Central memory CD8-positive, alpha-beta T cell (primary cell): ENCODE data around the gene NOM1.
"Not testable (repeated sequence)": the region's sequence is repeated elsewhere in the genome, so short reads cannot be mapped to it uniquely, and the experiment has no call there.

Source experiments
- ATAC-seq: fragments of 150-1000 bp; cut with Tn5 transposase; replicated peaks from 2 replicates; pipeline ENCODE4 v1.10.0; 2022; ENCODE audit warnings: mild to moderate bottlenecking, moderate FRiP score, moderate number of reproducible peaks; ENCODE audit not compliant: poor library complexity, severe bottlenecking; ENCODE audit errors: extremely low read depth
- DNase-seq, 2 donors: peaks; one replicate each; pipeline ENCODE4 v3.0.0; 2021; ENCODE audit warnings: low spot score in 2 of 2
- H3K27ac Mint-ChIP-seq: one replicate; pipeline ENCODE4 v1.8.0; 2022; ENCODE audit warnings: low read depth, mild to moderate bottlenecking, moderate library complexity, mixed read lengths
- H3K27me3 Mint-ChIP-seq: one replicate; pipeline ENCODE4 v1.8.0; 2022; ENCODE audit warnings: mixed read lengths
- H3K36me3 Mint-ChIP-seq: one replicate; pipeline ENCODE4 v1.8.0; 2022; ENCODE audit warnings: mild to moderate bottlenecking, moderate library complexity, mixed read lengths; ENCODE audit not compliant: insufficient read depth
- H3K4me1 Mint-ChIP-seq: one replicate; pipeline ENCODE4 v1.8.0; 2022; ENCODE audit warnings: mixed read lengths
- H3K4me3 Mint-ChIP-seq: one replicate; pipeline ENCODE4 v1.8.0; 2022; ENCODE audit warnings: mild to moderate bottlenecking, moderate library complexity, mixed read lengths
- H3K9me3 Mint-ChIP-seq: one replicate; pipeline ENCODE4 v1.8.0; 2022; ENCODE audit warnings: mixed read lengths

The NOM1 gene

GRCh38 chr7:156922304-156922703 lies 27.2 kb upstream of the NOM1 start:
- Mint-ChIP-seq H3K27me3 (peaks cover 35% of the 10 kb centered on the region), H3K4me3 (peak overlapping the region; percentile 56)
- not testable (repeated sequence) for DNase-seq

GRCh38 chr7:156925821-156926220 lies 23.7 kb upstream of the NOM1 start:
- H3K36me3 Mint-ChIP-seq, result peaks cover 15% of the 10 kb centered on the region
- ATAC-seq, DNase-seq, H3K9me3 Mint-ChIP-seq, H3K4me3 Mint-ChIP-seq, H3K27ac Mint-ChIP-seq: not testable (repeated sequence)
- peaks cover 24% of the 10 kb centered on the region for H3K27me3 Mint-ChIP-seq
- peaks cover 36% of the 10 kb centered on the region for H3K4me1 Mint-ChIP-seq

More at GRCh38 chr7:156922304-156922703, 27.2 kb upstream of the NOM1 start:
- ATAC-seq, H3K9me3 Mint-ChIP-seq: not testable (repeated sequence)
- H3K27ac Mint-ChIP-seq, result peak overlapping the region; percentile 89
- H3K36me3 Mint-ChIP-seq, result peaks cover 16% of the 10 kb centered on the region
- peaks cover 34% of the 10 kb centered on the region for H3K4me1 Mint-ChIP-seq

- ATAC-seq, result no peak
- no peak for DNase-seq
- Mint-ChIP-seq H3K9me3 (no peaks in the 10 kb centered on the region), H3K27me3 (peaks cover 24% of the 10 kb centered on the region), H3K36me3 (peaks cover 12% of the 10 kb centered on the region), H3K4me3 (no peak overlapping the region), H3K4me1 (peaks cover 32% of the 10 kb centered on the region), H3K27ac (no peak overlapping the region)
Observed at GRCh38 chr7:156927571-156928405, 21.7 kb upstream of the NOM1 start.

- no peak overlapping the region for H3K27ac Mint-ChIP-seq
Observed at GRCh38 chr7:156928406-156928747, 21.1 kb upstream of the NOM1 start.

GRCh38 chr7:156929789-156930539 lies 19.5 kb upstream of the NOM1 start:
- no peak for DNase-seq
- Mint-ChIP-seq H3K36me3 (no peaks in the 10 kb centered on the region), H3K27ac (peak overlapping the region; percentile 25), H3K9me3 (no peaks in the 10 kb centered on the region), H3K4me3 (no peak overlapping the region), H3K4me1 (peaks cover 15% of the 10 kb centered on the region), H3K27me3 (peaks cover 27% of the 10 kb centered on the region)
- peak; percentile 74 for ATAC-seq

More at GRCh38 chr7:156928406-156928747, 21.1 kb upstream of the NOM1 start:
- DNase-seq, result no peak
- ATAC-seq, result no peak
- Mint-ChIP-seq H3K27me3 (peaks cover 24% of the 10 kb centered on the region), H3K4me1 (peaks cover 28% of the 10 kb centered on the region), H3K4me3 (no peak overlapping the region), H3K9me3 (no peaks in the 10 kb centered on the region), H3K36me3 (peaks cover 6% of the 10 kb centered on the region)

- H3K4me1 Mint-ChIP-seq, result peaks cover 15% of the 10 kb centered on the region
- H3K27ac Mint-ChIP-seq, result no peak overlapping the region
- peaks cover 34% of the 10 kb centered on the region for H3K27me3 Mint-ChIP-seq
- H3K9me3 Mint-ChIP-seq, result no peaks in the 10 kb centered on the region
- H3K4me3 Mint-ChIP-seq, result no peak overlapping the region
- H3K36me3 Mint-ChIP-seq, result no peaks in the 10 kb centered on the region
- ATAC-seq (no peak), DNase-seq (no peak)
Observed at GRCh38 chr7:156932006-156932405, 17.5 kb upstream of the NOM1 start.

GRCh38 chr7:156935250-156935649 lies 14.3 kb upstream of the NOM1 start:
- Mint-ChIP-seq H3K4me3 (no peak overlapping the region), H3K4me1 (peaks cover under 1% of the 10 kb centered on the region), H3K27ac (no peak overlapping the region), H3K27me3 (peaks cover 26% of the 10 kb centered on the region), H3K9me3 (no peaks in the 10 kb centered on the region), H3K36me3 (no peaks in the 10 kb centered on the region)
- ATAC-seq, result no peak
- DNase-seq, result no peak

GRCh38 chr7:156936766-156937165 lies 12.7 kb upstream of the NOM1 start:
- not testable (repeated sequence) for H3K27ac Mint-ChIP-seq, H3K9me3 Mint-ChIP-seq, H3K4me3 Mint-ChIP-seq, DNase-seq, ATAC-seq, H3K36me3 Mint-ChIP-seq, H3K4me1 Mint-ChIP-seq
- H3K27me3 Mint-ChIP-seq, result peaks cover 23% of the 10 kb centered on the region

GRCh38 chr7:156940421-156941122 lies 8.9 kb upstream of the NOM1 start:
- ATAC-seq, result no peak
- no peak overlapping the region for H3K4me3 Mint-ChIP-seq

GRCh38 chr7:156941393-156942182 lies 7.9 kb upstream of the NOM1 start:
- Mint-ChIP-seq H3K27ac (no peak overlapping the region), H3K9me3 (no peaks in the 10 kb centered on the region), H3K36me3 (peaks cover 5% of the 10 kb centered on the region), H3K4me1 (no peaks in the 10 kb centered on the region), H3K4me3 (no peak overlapping the region), H3K27me3 (peaks cover 48% of the 10 kb centered on the region)
- ATAC-seq, result no peak
- DNase-seq, result no peak

More at GRCh38 chr7:156940421-156941122, 8.9 kb upstream of the NOM1 start:
- Mint-ChIP-seq H3K4me1 (no peaks in the 10 kb centered on the region), H3K36me3 (peaks cover 5% of the 10 kb centered on the region), H3K27me3 (peaks cover 49% of the 10 kb centered on the region), H3K27ac (no peak overlapping the region), H3K9me3 (no peaks in the 10 kb centered on the region)
- no peak for DNase-seq

- Mint-ChIP-seq H3K27ac (no peak overlapping the region), H3K27me3 (peaks cover 44% of the 10 kb centered on the region), H3K9me3 (no peaks in the 10 kb centered on the region), H3K4me3 (no peak overlapping the region), H3K4me1 (no peaks in the 10 kb centered on the region), H3K36me3 (peaks cover 5% of the 10 kb centered on the region)
- no peak for ATAC-seq
- no peak for DNase-seq
Observed at GRCh38 chr7:156942708-156943090, 6.8 kb upstream of the NOM1 start.
